ENCODE results near the gene RGS10.

Gene RGS10

GRCh38 chr10:119495021-119495505 is 47.5 kb downstream of the RGS10 start:
- DNase-seq: no peak

GRCh38 chr10:119494236-119495020 is 48.1 kb downstream of the RGS10 start:
- DNase-seq: no peak

GRCh38 chr10:119493155-119493554 is 49.4 kb downstream of the RGS10 start:
- no peak for DNase-seq

GRCh38 chr10:119491966-119492757 is 50.4 kb downstream of the RGS10 start:
- DNase-seq: no peak

- no peak for DNase-seq
These were observed 52.6 kb downstream of the RGS10 start for GRCh38 chr10:119489991-119490326.

- DNase-seq: no peak
These were observed 53.8 kb downstream of the RGS10 start for GRCh38 chr10:119488675-119489074.

GRCh38 chr10:119483839-119484238 is 58.7 kb downstream of the RGS10 start:
- no peak for DNase-seq

GRCh38 chr10:119483001-119483400 is 59.5 kb downstream of the RGS10 start:
- no peak for DNase-seq

- DNase-seq: no peak
These were observed 60.6 kb downstream of the RGS10 start for GRCh38 chr10:119481781-119482426.

- DNase-seq: no peak
These were observed 61.9 kb downstream of the RGS10 start for GRCh38 chr10:119480667-119481066.

GRCh38 chr10:119479532-119479931 is 63.0 kb downstream of the RGS10 start:
- DNase-seq: no peak

- DNase-seq: no peak
These were observed 63.6 kb downstream of the RGS10 start for GRCh38 chr10:119478811-119479341.

- no peak for DNase-seq
These were observed 64.3 kb downstream of the RGS10 start for GRCh38 chr10:119478111-119478802.

GRCh38 chr10:119477444-119477843 is 65.1 kb downstream of the RGS10 start:
- DNase-seq: no peak

- DNase-seq: no peak
These were observed 67.9 kb downstream of the RGS10 start for GRCh38 chr10:119474606-119475005.

GRCh38 chr10:119473771-119474170 is 68.7 kb downstream of the RGS10 start:
- DNase-seq: no peak

- DNase-seq: no peak
These were observed 71.4 kb downstream of the RGS10 start for GRCh38 chr10:119470920-119471702.

- no peak for DNase-seq
These were observed 72.7 kb downstream of the RGS10 start for GRCh38 chr10:119469846-119470245.

- no peak for DNase-seq
These were observed 73.2 kb downstream of the RGS10 start for GRCh38 chr10:119469325-119469707.

GRCh38 chr10:119468542-119469324 is 73.8 kb downstream of the RGS10 start:
- no peak for DNase-seq

GRCh38 chr10:119466655-119467054 is 75.9 kb downstream of the RGS10 start:
- no peak for DNase-seq

Data from NCI-H1417 treated with DMSO at 0.1 percent for 48 hours (cell line).